GM21528 (cell line): ENCODE measurements around the gene CHRM2.

Source experiments
- ATAC-seq: cut with Tn5 transposase; IDR thresholded peaks from one replicate; pipeline ENCODE4 v1.9.1; 2021; ENCODE audit warnings: mild to moderate bottlenecking, moderate library complexity; ENCODE audit not compliant: unreplicated experiment, low FRiP score

The CHRM2 gene

DNA sequence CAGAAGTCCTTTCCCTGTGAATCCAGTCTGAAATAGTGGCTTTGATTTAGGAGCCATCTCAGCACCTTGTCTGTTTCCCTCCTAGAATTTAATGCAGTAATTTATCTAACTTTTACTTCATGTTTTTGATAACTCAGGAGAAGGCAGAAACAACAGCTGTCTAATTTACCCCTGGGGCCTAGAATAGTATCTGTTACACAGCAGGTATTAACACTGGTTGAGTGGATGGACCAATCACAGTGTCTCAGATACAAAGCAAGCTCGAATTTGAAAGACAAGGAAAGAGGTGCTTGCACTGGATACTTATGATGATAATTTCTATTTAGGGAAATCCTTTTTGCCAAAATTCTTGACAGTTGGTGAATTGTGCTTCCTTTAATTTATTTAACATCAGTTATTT, 23.4 kb downstream of the CHRM2 start:
- ATAC-seq, result no peak

DNA sequence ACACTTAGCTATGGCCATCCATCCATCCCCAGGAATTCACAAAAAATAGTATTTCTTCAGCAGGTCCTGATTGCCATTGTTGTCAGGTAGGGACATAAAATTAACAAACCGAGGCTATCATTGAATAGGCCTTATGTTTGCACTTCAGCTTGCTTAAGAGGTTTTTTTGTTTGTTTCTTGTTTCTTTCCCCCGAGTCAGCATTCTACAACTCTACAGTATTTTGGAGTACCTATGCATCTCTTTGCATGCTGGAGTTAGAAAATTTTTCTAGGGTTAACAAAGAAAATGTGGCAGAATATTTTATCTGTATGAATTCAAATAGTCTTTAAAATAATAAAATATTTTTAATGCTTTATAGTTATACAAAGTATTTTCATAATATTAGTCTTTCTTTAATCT, 26.3 kb downstream of the CHRM2 start:
- ATAC-seq, result no peak

DNA sequence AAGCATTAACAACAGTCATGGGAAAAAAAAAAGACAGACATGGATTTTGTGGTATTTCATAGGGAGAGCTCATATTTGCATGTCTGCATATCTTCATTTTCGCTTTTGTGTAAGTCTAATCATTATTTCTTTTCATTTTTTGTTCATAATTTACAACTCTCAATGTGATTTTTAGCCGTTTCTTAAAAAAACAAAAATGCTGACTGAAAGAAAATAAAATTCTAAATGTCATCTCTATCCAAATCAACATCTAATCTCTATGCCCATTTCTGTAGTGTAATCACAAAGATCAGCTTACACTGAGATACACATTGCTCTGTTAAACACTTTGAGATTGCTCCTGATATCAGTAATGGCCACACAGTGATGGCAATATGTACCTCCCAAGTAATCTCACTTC, 29.2 kb downstream of the CHRM2 start:
- ATAC-seq, result no peak

DNA sequence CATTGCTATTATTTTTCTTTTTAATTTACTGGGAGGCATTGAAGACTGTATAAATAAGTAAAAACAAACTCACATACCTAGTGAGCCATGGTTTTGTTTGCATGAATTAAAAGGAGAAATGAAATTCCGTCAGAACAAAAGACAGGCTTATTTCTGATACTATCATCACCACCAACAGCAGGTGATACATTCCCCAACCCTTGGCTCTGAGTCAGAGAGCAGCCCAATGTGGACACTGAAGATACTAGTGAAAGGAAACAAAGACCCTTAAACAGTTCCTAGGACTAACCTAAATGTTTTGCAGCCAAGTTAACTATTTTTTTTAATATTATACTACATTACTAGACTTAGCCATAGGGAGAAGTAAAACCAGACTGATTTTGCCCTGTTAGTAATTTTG, 31.6 kb downstream of the CHRM2 start:
- ATAC-seq, result no peak

DNA sequence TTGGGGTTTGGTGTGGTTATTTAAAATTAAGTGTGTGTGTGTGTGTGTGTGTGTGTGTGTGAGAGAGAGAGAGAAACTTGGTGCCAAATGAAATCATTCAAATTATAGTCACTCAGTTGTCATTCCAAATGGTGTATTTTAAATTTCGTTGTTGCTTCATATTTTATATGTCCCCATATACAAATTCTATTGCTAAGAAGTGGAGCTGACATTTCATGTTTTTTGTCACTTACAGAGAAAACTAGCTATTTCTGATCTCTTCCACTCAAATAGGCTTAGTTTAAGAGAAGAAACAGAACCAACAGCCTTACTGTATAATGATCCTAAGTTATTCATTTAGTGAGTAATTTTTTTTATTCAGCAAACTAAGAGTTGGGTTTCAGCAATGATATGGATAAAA, 42.3 kb downstream of the CHRM2 start:
- no peak for ATAC-seq

DNA sequence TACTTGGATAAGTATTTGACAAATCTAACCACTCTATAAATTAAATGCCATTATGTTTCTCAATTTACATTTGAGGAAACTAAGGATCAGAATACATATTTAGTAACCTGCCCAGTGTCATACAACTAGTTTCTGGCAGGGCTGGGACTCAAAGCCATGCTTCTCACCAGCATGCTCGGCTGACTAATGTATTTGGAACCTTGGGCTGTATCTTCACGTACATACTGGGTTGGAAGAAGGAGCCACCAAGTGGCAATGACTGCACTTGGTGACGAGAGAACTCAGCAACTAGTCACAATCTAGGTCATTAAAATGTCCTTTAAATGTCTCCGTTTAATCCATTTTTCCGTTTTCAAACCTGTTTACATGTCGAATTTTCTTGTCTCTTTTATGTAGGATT, 42.9 kb downstream of the CHRM2 start:
- ATAC-seq, result no peak

DNA sequence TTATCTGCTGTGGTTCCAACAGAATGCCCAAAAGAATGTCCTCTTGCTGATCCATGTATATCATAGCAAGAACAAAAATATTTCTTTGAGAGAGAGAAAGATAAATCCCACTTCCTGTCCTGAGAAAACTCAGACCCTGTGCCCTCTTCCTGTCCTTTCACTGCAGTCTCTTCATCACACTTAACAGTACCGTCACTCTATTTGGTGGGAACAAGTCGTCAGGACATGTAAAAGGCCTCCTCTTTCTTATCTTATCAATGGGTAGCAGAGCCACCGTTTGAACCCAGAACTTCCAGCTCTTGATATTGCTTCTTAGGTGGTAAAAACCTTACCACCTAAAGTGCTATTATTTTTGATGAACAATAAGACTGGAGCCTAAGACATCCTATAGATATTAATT, 43.9 kb downstream of the CHRM2 start:
- no peak for ATAC-seq

DNA sequence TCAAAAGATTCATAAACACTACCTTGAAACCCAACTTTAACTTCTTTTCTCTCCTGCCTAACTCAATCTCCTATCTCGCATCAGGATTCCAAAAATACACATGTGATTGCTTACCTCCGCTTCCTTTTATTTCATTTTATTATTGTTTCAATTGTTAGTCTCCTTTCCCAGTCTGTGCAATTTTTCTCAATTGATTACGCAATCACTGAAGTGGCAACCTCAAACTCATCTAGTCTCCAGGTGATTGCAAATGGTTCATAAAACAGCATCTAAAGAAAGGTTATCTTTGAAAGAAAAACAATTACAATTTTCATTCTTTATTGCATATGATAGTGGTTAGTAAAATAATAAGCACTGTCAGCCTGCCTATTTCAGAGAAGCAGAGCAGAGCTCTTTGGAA, 45.6 kb downstream of the CHRM2 start:
- no peak for ATAC-seq

DNA sequence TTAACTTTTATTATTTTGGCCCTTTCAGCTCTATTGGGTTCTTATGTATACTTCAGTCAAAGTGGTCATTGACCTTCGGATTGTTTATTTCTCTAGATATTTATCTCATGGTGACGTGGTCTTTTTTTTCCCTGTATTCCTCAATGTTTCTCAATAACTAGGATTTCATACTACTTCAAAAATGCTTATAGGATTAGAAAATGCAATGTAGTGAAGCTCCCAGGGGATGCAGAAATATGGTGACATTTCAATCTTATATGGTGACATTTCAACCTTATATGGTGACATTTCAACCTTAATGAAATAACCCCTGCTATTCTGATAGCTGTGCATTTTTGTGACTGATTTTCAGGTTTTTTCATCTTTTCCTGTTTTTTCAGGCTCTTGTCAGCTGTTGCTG, 51.4 kb downstream of the CHRM2 start:
- no peak for ATAC-seq

DNA sequence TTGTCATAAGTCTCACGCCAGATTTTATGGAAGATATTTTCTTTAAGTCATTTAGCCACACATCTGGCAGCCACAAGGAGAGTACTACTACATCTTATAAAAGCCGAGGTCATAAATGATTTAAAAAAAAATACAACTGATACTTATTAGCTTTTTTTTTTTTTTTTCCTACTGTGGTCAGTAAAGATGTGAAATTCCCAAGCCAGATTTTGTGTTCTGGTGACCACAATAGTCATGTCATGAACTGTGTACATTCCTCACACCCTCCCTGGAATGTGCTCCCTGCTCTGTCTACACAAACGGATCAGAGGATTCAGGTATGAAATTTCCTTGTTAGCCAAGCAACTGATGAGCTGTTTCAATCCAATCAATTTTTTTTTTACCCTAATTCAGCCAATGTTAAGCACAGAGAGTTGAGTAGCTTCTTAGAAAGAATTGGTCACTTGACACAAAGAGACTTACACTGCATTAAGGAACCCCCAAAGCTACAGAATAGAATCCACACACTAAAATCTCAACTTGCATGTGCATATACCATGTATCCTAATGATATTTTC, 54.7 kb downstream of the CHRM2 start:
- ATAC-seq, result no peak

DNA sequence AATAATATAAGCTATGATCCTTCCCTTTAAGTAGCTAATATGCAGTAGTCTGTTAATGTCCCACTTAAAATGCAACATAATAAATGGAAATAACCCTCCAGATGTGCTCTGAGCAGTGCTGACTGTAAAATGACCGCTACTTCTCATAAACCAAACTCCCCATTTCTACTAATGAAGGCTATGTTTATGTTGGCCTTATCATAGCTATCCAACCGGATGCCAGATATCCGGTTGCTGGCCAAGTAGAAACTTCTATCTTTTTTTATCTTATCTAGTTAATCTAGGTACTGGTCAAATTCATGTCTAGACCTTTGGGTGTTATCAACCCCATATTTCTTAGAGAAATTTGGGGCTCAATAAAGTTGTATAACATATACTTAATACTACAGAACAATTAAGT, 56.6 kb downstream of the CHRM2 start:
- ATAC-seq, result no peak

DNA sequence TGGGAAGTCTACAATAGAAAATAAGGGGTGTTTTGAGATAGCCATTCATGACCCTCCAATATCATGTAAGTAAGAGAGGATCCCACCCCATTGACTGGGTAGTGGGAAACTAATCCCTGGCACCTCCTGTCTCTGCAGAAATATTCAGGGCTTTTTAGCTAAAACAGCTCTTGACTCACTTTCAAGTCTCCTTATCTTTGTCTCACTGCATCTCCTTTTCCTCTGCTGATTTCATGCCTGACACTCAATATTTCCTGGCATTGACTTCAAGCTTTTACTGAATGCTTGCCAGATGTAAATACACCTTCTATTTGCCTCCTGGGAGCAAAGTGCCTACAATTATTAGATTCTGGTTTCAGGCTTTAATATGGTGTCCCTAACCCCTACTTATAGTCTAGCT, 57.1 kb downstream of the CHRM2 start:
- no peak for ATAC-seq

DNA sequence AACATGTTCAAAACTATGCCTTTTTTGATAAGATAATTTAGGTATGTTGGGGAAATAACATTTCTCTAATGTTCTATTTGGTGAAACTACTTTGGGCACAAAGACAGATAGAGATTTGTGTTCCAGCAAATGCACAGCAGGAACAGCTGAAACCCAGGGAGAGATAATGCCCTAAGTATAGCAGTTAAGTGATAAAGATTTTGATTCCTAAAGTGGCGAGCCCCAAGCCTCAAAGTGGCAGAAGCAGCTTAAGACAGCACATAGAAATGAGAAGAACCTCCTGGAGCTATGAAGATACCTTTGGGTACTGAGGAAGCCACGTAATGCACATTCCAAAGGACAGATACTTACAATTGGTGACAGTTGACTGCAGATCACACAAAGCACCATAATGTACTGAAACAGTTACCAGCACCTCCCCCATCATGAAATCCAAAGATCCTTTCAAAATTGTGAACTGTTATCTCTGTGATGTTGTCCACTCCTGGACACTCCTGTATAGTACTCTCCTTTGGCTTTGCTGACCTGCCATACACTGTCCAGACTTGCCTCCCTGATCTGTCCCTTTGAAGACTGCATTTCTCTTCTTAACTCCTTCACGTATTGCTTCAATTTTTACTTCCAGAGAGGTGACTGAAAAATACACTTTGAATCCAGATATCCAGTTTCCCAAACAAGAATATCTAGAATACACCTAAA, 62.9 kb downstream of the CHRM2 start:
- ATAC-seq, result no peak

DNA sequence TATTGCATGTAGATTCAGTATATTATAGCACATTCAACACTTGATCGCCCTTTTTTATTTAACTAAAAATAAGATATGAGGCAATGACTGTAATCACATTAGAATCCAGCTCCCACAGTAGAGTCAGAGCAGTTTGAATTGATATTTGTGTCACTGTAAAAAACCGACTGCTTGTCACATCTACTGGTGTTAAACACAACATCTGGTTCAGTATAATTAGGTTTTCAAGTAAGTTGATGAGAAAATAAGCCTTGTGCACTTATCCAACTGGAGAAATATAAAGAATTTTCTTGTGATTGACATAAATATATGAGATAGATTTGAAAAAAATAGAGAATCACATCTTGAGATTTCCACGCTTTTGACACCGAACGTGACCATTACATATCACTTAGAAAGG, 69.0 kb downstream of the CHRM2 start:
- ATAC-seq, result no peak

DNA sequence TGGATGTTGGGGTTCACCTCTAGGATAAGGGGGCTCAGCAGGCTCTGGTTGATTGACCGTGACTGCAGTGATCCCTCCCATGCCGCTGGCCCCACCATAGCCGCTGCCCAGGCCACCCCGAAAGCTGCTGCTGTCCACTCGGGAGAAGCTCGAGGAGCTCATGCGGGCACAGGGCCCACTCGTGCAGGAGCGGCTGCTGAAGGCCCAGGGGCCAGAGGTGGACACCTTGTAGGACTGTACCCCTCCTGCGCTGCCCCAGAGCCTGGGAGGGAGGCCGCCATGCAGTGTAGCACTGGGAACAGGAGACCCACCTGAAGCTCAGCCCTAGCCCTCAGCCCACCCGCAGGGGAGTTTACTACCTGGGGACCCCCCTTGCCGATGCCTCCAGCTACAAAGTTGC, 70.0 kb downstream of the CHRM2 start:
- ATAC-seq, result no peak

DNA sequence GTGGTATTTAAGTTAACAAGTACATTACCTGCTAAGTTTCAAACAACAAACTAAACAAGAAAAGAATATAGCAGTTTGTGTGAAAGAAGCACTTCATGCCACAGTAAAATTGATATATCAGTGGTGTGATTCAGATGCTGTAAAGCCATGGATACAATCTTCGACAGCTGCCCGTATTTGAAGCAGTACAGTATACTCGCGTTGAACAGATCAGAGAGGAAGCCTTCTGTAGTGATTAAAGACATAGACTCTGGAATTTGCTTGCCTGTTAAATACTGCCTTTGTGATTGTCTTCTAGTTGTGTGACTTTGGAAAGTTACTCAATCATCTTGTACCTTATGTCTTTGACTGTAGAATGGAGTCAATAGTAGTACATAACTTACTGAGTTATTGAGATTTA, 71.7 kb downstream of the CHRM2 start:
- no peak for ATAC-seq

DNA sequence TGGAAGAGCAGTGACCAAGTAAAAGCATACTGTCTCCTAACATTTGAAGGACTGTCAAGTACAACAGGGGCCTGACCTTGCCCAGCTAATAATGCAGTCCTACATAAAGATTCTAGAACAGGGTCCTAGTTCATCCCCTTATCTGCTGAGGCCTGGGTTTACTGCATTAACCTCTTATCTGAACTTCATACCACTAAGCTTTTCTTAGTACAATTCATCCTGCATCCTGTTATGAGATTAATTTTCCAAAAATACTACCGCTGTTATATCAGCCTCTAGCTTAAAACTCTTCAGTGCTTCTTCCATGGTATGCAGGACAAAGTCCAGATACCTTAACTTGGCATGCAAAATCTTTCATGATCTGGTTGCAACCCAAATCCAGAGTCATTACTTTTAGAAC, 72.5 kb downstream of the CHRM2 start:
- no peak for ATAC-seq

DNA sequence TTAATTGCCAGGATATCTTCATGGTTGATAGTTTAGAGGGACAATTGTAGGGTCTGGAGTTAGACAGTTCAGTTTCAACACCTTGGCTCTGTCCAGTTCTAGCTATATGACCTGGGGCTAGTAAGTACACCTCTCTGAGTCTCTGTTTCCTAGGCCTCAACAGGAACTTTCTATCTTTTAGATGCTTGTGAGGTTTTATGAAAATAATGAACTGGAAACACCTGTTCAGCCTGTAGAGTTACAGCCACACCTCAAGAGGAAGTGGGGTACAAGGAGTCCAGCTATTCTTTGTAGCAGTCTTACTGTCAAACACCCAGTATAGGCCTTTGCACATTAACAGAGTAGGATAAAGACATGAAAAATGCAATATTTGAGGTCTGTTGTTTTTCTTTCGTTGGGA, 73.4 kb downstream of the CHRM2 start:
- no peak for ATAC-seq

DNA sequence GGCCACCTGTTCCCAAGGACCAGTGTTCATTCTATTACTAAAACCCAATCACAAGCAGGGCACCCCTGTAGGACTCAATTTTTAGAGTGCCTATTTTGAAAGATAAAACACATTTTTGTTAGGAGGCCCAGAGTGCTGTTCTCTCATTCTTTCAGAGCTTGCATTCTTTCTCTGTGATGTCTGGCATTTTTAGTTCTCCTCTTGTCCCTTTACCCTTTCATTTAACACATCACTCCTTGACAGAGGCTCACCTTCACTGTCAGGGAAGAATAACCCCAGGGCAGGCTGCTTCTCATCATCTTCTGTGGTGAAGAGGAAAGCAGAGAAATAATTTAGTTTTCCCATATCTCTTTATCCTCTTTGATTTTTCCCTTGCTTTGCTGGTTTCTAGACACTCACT, 73.9 kb downstream of the CHRM2 start:
- no peak for ATAC-seq

DNA sequence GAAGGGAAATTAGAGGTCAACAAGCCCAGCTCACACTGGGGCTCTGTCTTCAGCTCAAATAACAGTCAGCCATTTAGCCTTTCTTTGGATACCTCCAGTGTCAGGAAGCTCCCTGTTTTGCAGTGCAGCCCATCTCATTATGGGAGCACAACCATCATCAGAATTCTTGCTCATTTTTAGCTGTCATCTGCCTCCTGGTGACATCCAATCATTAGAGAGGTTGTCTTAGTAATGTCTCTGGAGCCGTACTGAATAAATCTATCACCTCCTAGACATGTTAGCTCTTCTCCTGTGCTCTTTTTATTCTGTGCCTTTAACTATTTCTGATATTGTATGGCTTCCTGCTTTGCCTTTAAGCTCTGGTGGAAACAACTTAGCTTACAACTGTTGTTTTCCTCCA, 74.5 kb downstream of the CHRM2 start:
- ATAC-seq, result no peak

DNA sequence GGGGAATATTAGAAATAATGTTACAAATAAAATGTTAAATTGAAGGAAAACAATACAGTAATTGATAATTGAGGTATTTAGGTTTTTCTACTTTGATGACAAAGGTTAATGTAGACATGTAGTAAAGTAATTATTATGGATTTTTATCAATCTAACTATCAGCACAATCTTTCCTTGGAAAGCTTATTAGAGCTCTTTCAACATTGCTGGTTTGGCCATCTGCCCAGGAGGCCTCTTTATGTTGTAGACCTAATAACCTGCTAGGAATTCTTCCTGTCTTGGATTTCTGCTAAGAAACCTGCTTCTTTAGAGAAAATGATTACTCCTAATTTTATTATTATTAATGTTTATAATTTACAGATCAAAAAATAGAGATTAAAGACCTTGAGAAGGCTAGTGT, 78.9 kb downstream of the CHRM2 start:
- no peak for ATAC-seq

DNA sequence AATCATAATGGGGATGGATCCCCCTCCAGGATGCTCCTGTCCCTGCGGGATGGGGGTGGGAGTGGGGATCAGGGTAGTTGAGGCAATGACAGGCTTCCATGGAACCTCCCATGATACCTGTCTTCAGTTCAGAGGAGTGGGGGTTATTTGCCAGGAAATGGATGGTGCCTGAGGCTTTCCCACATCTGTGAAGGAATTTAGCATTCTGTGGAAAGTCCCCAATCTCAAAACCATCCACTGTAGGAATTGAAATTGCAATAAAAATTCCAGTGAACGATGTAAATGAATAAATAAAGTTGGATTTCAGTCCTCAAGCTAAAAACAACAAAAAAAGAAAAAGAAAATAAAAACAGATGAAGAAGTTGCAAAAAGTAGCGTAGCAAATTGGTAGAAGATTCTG, 81.9 kb downstream of the CHRM2 start:
- no peak for ATAC-seq

DNA sequence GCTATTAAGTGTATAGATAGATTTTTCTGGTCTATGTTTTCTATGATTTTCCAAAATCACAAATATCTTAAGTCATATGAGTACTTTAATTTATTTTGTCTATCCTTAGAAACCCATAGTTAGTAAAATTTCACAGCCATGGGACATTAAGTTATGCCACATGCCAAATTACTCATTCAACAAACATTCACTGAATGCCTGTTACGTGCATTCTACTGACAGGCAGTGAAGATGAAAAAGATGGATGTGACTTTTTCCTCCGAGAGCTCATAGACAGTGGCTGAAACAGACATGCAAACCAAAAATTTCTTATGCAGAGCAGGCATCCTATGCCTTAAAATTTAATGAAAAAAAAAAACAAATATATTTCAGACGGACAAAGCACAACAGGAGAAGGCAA, 84.9 kb downstream of the CHRM2 start:
- no peak for ATAC-seq
